GM23248 (cell line): ENCODE data around the gene NMRK2.

Source experiments
- EZH2 ChIP-seq: fragments of 200-600 bp; sonication (generic); IDR thresholded peaks from 2 replicates; pipeline ENCODE4 v1.6.1; 2018; ENCODE audit warnings: antibody characterized with exemption, mild to moderate bottlenecking; ENCODE audit not compliant: insufficient read depth, poor library complexity, severe bottlenecking
- EZH2phosphoT487 ChIP-seq: fragments of 200-600 bp; sonication (generic); IDR thresholded peaks from 2 replicates; pipeline ENCODE4 v1.6.1; 2018; ENCODE audit warnings: antibody characterized with exemption, moderate library complexity, mild to moderate bottlenecking, low read depth; ENCODE audit not compliant: insufficient read depth

DNA sequence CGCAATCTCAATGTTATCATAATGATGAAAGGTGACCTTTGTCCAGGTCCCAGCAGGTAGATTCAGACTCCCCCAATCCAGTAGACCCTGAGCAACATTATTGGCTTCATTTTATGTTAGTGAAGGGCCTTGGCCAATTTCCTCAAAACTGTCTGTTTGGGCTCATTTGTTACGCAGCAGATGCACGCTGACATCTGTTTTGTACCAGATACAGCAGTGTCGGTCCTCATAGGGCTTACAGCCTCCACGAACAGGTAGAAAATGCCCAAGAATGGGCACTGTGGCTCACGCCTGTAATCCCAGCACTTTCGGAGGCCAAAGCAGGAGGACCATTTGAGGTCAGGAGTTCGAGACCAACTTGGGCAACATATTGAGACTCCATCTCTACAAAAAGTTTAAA lies 13.1 kb upstream of the NMRK2 start:
- TF ChIP-seq EZH2 (no peak), EZH2phosphoT487 (no peak)
